T-helper 17 cell (primary cell): ENCODE data around the gene TUBB2B. TPM values are rescaled to one million over a fixed set of nuclear protein-coding genes. Genes with fewer than 3 reads are reported as not detected.

Source experiments
- ATAC-seq: fragments of 150-1000 bp; cut with Tn5 transposase; 2 replicates; pipeline ENCODE4 v1.10.0; 2021; ENCODE audit warnings: mild to moderate bottlenecking, moderate library complexity
- DNase-seq, 3 donors: peaks; one replicate each; pipeline versions ENCODE4 v3.0.0 to v3.0.0-alpha.2; 2020 to 2021
- H3K9me3 ChIP-seq: one replicate; pipeline ENCODE4 v1.7.0; 2013; ENCODE audit warnings: low read length, mild to moderate bottlenecking; ENCODE audit not compliant: control insufficient read depth, poor library complexity, severe bottlenecking
- H3K27ac Mint-ChIP-seq: one replicate; pipeline ENCODE4 v1.8.0; 2022; ENCODE audit warnings: mild to moderate bottlenecking, moderate library complexity, mixed read lengths
- H3K27me3 Mint-ChIP-seq: one replicate; pipeline ENCODE4 v1.8.0; 2022; ENCODE audit warnings: mixed read lengths
- H3K36me3 Mint-ChIP-seq: one replicate; pipeline ENCODE4 v1.8.0; 2022; ENCODE audit warnings: low read depth, mixed read lengths
- H3K4me1 Mint-ChIP-seq: one replicate; pipeline ENCODE4 v1.8.0; 2022; ENCODE audit warnings: mild to moderate bottlenecking, mixed read lengths
- H3K4me3 Mint-ChIP-seq: one replicate; pipeline ENCODE4 v1.8.0; 2022; ENCODE audit warnings: mild to moderate bottlenecking, moderate library complexity, mixed read lengths
- total RNA-seq, 4 donors: library from RNA in 2 of 4; stranded (reverse) in 2 of 4; gene quantifications; one replicate each; pipeline ENCODE4 v1.2.3 and lab custom pipeline; 2022 to 2026

Gene TUBB2B
- total RNA-seq, result under 1 TPM; 0.75 to 0.76 TPM
- total RNA-seq (lab: John Stamatoyannopoulos, UW), result 0.46 to 3.3 reads per million in 2 donors

DNA sequence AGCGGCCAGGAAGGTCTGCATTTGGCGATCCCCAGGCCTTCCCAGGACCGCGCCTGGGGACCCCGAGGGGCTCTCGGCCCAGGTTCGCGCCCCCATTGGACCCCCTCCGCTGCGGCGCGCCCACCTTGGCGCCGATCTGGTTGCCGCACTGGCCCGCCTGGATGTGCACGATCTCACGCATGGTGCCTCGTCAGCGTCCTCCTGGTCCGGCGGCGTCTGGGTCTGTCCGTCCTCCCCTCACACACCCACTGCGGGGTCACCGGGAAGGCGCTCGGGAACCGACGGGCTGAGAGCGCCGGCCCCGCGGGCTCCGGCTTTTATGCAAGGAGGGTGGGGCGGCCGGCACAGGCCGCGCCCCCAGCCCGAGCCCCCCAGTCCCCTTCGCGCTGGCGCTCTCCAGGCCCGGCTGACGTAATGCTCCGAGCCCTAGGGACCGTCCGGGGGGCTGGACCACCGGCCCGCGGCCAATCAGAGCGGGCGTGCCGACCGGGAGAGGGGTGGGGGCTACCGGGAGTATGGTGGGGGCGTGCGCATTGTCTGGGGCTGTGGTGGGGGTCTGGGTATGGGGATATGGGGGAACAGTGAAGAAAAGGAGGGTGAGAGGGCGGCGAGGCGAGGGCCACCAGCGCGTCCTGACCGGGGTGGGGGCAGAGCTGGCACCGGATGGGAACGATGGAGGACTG, at the start of gene TUBB2B:
Gene TUBB2B, minus strand, starts transcription at position 291 of the 683 bp plus-strand sequence. Its CDS starts 110 bp downstream, at position 181.
- no peak for DNase-seq
- Mint-ChIP-seq H3K36me3 (peaks cover 13% of the 10 kb centered on the region), H3K4me3 (peak within 1 kb of the TSS; percentile 89), H3K27ac (peak within 1 kb of the TSS; percentile 46), H3K4me1 (peaks cover 32% of the 10 kb centered on the region), H3K27me3 (peaks cover 65% of the 10 kb centered on the region)
- no peaks in the 10 kb centered on the region for H3K9me3 ChIP-seq
- no peak for ATAC-seq

DNA sequence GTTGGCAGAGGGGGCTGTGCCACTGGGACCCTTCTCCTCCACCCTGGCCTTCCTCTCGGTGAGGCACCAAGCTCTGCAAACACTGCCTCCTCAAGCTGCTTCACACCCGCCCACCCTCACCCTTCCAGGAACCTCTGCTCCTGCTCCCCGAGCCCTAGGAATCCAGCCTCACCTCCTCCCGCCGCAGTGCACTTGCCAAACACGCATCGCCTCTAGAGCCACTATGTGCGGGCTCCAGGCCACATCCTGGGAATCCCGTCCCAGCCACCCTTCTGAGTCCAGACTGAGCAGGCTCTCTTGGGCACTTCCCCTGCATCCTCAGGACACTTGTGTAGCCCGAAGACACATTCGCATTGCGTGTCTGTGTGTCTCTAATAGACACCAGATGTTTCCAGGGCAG, 49.8 kb upstream of the TUBB2B start:
- H3K9me3 ChIP-seq, result no peaks in the 10 kb centered on the region
- no peak for ATAC-seq
- Mint-ChIP-seq H3K4me1 (peaks cover 16% of the 10 kb centered on the region), H3K27ac (no peak overlapping the region), H3K36me3 (no peaks in the 10 kb centered on the region), H3K27me3 (no peaks in the 10 kb centered on the region), H3K4me3 (no peak overlapping the region)
- DNase-seq, result no peak

DNA sequence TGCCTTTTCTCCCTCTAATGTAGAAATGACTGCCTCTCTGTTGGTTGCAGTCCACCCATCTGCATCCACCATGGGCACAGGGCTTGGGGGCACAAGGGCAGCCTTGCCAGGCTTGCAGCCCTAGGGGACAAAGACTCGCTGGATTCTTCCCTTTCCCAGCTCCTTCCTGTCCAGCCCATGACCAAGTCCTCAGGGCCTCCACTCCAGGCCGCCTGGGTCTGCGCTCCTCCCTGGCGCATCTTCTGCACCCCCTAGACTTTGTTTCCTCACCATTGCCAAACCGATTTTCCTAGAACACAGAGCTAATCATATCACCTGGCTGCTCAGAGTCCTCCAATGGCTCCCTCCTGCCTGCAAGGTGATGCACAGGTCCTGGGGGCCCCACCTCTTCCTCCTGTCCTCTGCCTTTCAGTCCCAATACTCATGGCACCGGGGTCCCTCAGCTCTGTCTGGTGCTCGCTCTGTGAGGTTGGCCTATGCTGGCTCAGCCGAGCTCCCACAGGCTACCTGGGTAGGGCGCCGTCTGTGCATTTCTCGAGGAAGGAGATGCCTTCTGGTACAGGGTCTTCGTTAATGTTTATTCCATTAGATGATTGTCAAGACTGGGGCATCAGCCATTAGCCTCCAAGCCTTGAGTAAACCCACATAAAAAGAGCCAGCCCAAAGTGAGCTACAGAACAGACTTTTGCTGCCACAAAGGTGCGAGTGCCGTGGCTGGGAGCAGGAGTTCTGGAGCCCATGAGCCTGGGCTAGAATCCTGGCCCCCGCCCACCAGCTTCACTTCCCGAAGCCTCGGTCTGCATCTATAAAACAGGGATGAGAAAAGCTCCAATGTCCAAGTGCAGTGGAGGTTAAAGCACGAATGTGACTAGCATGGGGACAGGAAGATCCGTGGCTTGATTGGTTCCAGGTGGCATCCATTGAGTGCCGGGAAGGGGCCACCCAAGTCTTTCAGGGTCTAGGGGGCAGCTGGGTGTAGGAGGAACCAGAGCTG, 49.0 kb upstream of the TUBB2B start:
- H3K4me1 Mint-ChIP-seq, result peaks cover 16% of the 10 kb centered on the region
- H3K36me3 Mint-ChIP-seq, result no peaks in the 10 kb centered on the region

DNA sequence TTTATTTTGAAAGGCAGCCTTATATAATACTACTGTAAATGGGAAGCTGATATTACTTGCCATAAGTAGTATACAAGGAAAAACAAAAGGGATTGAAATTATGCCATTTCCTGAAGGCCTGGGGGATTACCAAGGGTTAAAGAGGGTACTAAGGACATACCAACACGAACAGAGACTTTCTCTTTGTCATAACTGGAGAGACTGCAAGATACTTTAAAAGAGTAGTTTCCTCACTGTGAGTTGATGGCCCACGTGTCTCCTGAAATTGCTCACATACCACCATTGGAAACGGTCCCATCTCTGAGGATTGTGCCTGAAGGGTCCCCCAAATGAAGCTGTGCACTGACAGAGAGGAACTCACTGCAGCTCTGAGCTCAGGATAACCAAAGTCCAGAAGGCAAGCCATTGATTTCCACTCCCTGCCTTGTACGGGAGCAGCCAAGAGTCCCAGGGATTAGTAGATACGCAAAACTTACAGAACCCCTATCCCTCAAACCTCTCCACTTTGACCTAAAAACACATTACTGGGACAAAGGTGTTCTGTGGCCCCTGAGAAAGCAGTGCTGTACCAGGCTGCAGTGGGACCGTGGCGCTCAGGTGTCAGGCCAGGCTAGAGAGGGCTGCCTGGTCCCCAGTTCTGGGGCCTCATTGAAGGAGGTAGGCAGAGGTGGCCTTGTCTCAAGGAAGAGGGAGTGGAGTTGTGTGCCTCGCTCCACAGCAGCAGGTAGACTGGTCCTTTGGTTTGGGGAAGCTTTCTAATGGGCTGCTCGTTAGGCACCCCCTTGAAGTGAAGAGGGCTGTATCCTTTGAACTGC, 46.5 kb upstream of the TUBB2B start:
- no peak for DNase-seq
- H3K27me3 Mint-ChIP-seq, result no peaks in the 10 kb centered on the region
- no peak for ATAC-seq
- no peaks in the 10 kb centered on the region for H3K9me3 ChIP-seq
- H3K27ac Mint-ChIP-seq, result peak overlapping the region; percentile 83
- no peak overlapping the region for H3K4me3 Mint-ChIP-seq
- H3K36me3 Mint-ChIP-seq, result no peaks in the 10 kb centered on the region
- peaks cover 24% of the 10 kb centered on the region for H3K4me1 Mint-ChIP-seq

More for the DNA sequence above, 49.0 kb upstream of the TUBB2B start:
- no peak for DNase-seq
- H3K4me3 Mint-ChIP-seq, result no peak overlapping the region
- H3K27ac Mint-ChIP-seq, result peak overlapping the region; percentile 45
- ATAC-seq, result no peak
- no peaks in the 10 kb centered on the region for H3K27me3 Mint-ChIP-seq
- no peaks in the 10 kb centered on the region for H3K9me3 ChIP-seq

DNA sequence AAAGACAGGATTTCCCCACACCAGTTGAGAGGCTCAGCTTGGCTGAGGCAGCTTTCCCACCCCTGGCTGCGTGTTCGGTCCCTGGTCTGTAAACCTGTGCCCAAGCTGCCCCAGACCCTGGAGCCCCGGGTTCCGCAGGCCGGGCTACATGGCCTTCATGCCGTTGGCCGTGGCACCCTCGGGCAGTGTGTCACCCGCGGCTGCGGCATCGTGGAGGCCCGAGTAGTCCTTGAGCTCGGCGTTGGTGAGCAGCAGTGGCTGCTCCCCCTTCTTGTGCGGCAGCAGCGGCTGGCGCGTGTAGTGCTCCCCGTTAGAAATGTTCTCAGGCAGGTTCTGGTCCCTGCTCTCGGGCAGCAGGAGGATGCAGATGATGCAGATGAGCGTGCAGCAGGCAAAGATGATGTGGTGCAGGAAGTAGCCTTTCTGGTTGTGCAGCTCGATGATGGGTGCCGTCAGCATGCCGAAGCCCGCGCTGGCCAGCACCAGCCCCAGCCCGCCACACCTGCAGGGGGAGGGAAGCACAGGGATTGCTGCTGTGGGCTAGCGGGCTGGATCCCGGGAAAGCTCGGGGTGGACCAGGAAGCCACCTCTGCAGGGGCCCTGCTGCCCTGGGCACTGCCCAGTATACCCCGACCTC, 45.6 kb upstream of the TUBB2B start:
- H3K4me3 Mint-ChIP-seq, result no peak overlapping the region
- ATAC-seq, result no peak
- no peaks in the 10 kb centered on the region for H3K27me3 Mint-ChIP-seq

DNA sequence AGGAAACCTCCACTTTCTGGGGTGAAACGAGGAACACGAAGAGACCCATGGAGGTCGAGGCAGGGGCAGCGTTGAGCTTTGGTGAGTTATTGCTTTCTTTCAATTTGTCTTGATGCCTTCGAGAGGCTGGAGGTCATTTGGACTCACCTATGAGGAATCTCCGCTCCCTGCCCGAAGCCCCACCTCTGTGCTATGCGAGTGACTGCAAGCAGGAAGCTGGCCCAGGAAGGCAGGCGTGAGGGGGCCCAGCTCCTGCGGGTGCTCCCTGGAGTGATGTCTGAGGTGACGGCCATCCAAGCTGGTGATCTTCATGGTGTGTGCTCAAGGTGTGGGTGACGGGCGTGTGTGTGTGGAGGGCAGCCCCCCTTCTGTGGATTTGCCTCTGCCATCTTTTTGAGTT, 44.3 kb upstream of the TUBB2B start:
- peaks cover 32% of the 10 kb centered on the region for H3K4me1 Mint-ChIP-seq
- DNase-seq (no peak), ATAC-seq (no peak)
- H3K9me3 ChIP-seq, result no peaks in the 10 kb centered on the region
- H3K27me3 Mint-ChIP-seq, result no peaks in the 10 kb centered on the region
- peak overlapping the region; percentile 86 for H3K27ac Mint-ChIP-seq
- no peak overlapping the region for H3K4me3 Mint-ChIP-seq
- H3K36me3 Mint-ChIP-seq, result no peaks in the 10 kb centered on the region

More for the DNA sequence above, 45.6 kb upstream of the TUBB2B start:
- no peak for DNase-seq
- Mint-ChIP-seq H3K27ac (peak overlapping the region; percentile 56), H3K4me1 (peaks cover 31% of the 10 kb centered on the region), H3K36me3 (no peaks in the 10 kb centered on the region)
- H3K9me3 ChIP-seq, result no peaks in the 10 kb centered on the region

DNA sequence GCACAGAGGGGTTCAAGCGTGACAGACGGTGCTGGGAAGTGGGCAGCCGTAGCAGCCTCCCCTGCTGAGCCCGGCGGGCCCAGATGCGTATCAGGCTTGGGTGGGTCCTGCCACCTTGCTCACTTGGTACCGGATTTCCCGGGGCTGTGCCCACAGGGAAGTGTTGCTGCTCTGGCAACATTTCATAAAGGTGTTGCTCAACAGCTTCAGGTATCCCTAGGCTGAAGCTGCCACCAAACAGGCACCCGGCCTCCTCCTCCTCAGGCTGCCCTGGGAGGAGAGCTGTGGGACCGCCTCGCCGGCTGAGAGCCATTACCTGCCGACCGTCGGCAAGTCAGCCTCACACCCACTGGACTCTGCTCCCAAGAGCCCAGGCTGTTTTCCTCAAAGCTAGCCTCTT, 42.8 kb upstream of the TUBB2B start:
- H3K27me3 Mint-ChIP-seq, result no peaks in the 10 kb centered on the region
- peaks cover 35% of the 10 kb centered on the region for H3K4me1 Mint-ChIP-seq
- peaks cover 2% of the 10 kb centered on the region for H3K36me3 Mint-ChIP-seq
- DNase-seq, result no peak
- no peaks in the 10 kb centered on the region for H3K9me3 ChIP-seq
- no peak overlapping the region for H3K4me3 Mint-ChIP-seq
- no peak overlapping the region for H3K27ac Mint-ChIP-seq
- ATAC-seq, result no peak

DNA sequence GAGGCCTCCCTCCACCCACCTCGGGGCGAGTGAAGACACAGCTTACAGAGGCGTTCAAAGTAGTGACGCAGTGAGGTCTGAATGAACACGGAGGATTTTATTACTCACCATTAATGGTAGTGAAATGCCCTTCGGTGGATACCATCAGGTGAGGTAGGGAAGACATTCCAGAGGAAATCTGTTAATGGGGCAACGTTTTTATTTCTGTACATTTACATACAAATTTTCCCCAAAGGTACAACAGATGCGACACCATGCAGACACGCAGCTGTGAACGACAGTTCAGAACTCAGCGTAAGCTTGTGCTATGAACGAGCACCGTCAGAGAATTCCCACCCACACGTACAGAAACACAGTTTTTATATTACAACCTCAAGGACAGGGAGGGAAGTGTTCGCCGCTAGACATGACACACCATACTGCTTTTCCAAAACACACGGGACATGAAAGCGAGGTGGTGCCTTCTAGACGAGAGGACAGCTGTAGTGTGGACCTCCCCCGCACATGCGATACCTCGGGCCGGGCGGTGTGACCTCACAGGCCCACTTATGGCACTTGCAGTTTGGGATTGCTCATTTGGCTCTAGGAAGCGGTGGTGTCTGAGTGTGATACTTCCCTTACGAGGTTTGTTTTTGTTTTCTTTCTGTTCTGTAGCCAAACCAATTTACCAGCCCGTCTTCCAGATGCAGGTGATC, 42.0 kb upstream of the TUBB2B start:
- Mint-ChIP-seq H3K4me3 (no peak overlapping the region), H3K27me3 (no peaks in the 10 kb centered on the region), H3K27ac (peak overlapping the region; percentile 32), H3K4me1 (peaks cover 38% of the 10 kb centered on the region), H3K36me3 (peaks cover 2% of the 10 kb centered on the region)
- no peak for DNase-seq
- no peak for ATAC-seq
- H3K9me3 ChIP-seq, result no peaks in the 10 kb centered on the region

DNA sequence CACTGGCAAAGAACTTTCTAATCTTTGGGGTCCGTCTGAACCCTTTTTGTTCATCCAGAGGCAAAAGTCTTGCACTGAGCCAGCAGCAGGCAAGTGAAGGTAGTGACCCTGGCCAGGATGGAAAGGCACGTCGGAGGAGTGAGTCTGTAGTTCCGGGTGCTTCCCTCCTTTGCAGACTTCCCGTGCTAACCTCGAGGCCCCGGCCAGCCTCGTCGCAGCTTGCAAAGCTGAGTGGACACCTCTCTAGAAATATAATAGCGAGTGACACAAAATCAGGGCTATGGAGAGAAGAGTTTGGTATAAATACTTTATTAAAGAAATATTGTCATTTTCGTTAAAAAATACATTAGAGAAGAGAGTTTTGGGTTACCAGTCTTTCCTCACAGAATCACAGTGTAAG, 41.2 kb upstream of the TUBB2B start:
- DNase-seq (no peak), ATAC-seq (no peak)
- no peak overlapping the region for H3K4me3 Mint-ChIP-seq
- H3K27me3 Mint-ChIP-seq, result no peaks in the 10 kb centered on the region
- H3K27ac Mint-ChIP-seq, result no peak overlapping the region
- H3K4me1 Mint-ChIP-seq, result peaks cover 32% of the 10 kb centered on the region
- peaks cover 2% of the 10 kb centered on the region for H3K36me3 Mint-ChIP-seq
- no peaks in the 10 kb centered on the region for H3K9me3 ChIP-seq

DNA sequence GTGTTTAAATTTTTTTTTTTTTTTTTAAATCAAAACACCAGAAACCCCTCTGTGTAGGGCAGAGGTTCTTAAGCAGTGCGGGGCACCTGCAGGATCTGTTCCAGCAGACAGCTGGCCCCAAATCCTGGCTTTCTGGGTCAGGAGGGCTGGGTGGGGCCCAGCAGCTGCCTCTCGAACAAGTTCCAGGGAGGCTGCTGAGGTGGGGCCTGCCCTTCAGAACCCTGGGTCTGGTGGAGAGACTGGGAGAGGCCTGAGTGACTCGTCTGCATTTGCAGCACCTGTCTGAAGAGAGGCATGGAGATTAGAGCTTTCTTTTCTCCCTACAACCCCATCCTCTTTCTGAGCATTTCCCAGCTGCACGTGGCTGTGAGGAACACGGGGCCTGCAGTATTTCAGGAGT, 39.7 kb upstream of the TUBB2B start:
- Mint-ChIP-seq H3K27ac (peak overlapping the region; percentile 72), H3K4me1 (peaks cover 38% of the 10 kb centered on the region), H3K4me3 (no peak overlapping the region), H3K36me3 (peaks cover 2% of the 10 kb centered on the region), H3K27me3 (no peaks in the 10 kb centered on the region)
- no peak for DNase-seq
- ATAC-seq, result no peak
- no peaks in the 10 kb centered on the region for H3K9me3 ChIP-seq

DNA sequence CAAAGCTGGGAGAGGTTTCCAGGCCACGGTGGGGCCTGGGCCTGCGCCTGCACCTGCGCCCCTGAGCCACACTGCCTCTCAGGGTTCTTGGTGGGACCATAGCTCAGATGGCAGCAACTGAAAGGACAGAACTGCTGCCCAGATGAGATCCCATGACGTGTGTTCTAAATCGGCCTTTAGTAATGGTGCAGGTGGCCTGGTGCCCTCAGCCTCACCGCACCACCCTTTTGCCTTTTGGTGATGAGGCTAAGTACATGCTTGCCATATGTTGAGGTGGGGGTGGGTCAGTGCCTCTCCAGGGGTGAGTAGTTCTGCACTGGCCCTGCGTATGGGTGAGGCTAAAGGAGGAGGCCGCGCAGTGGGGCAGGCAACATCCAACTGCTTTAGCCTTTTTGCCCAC, 38.7 kb upstream of the TUBB2B start:
- Mint-ChIP-seq H3K27ac (peak overlapping the region; percentile 45), H3K27me3 (no peaks in the 10 kb centered on the region), H3K4me3 (no peak overlapping the region), H3K36me3 (peaks cover 2% of the 10 kb centered on the region), H3K4me1 (peaks cover 40% of the 10 kb centered on the region)
- ATAC-seq, result no peak
- no peak for DNase-seq
- H3K9me3 ChIP-seq, result no peaks in the 10 kb centered on the region

DNA sequence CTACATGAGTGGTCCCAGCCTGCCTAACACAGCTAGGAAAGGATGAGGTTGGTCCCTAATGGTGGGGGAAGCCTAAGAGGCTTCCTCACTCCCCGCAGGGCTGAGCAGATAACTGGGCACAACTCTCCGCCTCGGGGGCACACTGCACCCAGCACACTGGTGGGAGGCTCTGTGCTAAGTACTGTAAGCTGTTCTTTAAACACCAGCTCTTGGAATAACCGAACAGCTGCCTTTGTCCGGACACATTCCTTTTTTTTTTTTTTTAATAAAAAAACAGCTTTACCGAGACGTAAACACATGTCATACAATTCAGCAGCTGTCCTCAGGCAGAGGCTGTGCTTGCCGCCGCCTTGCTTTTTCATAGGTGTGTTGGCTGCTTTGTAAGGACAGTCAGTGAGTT, 38.2 kb upstream of the TUBB2B start:
- Mint-ChIP-seq H3K27me3 (no peaks in the 10 kb centered on the region), H3K4me1 (peaks cover 43% of the 10 kb centered on the region), H3K27ac (no peak overlapping the region), H3K4me3 (no peak overlapping the region), H3K36me3 (peaks cover 2% of the 10 kb centered on the region)
- ATAC-seq (no peak), DNase-seq (no peak)
- H3K9me3 ChIP-seq, result no peaks in the 10 kb centered on the region
